GM23338 (cell line): Measurements from ENCODE around the gene ZNF212. TPM values are rescaled to one million over a fixed set of nuclear protein-coding genes. Genes with fewer than 3 reads are reported as not detected.

Source experiments
- ATAC-seq: fragments of 200-7000 bp; cut with Tn5 transposase; 3 replicates; pipeline ENCODE4 v1.9.1; 2020
- DNase-seq: peaks from one replicate; pipeline ENCODE4 v3.0.0-alpha.2; 2015; ENCODE audit warnings: low spot score
- H2AFZ ChIP-seq: fragments of 200-600 bp; sonication (generic); 2 replicates; pipeline ENCODE4 v1.8.0; 2016; ENCODE audit warnings: antibody characterized with exemption, mild to moderate bottlenecking, moderate library complexity
- H3F3A ChIP-seq: fragments of 200-600 bp; sonication (generic); replicated peaks from 2 replicates; pipeline ENCODE4 v1.8.0; 2017; ENCODE audit warnings: antibody characterized with exemption, mixed run types, low read depth
- H3K27ac ChIP-seq: fragments of 200-600 bp; sonication (generic); 2 replicates; pipeline ENCODE4 v1.6.1; 2016; ENCODE audit warnings: low read depth
- H3K27me3 ChIP-seq: fragments of 200-600 bp; sonication (generic); 2 replicates; pipeline ENCODE4 v1.8.0; 2016; ENCODE audit warnings: mild to moderate bottlenecking, mixed run types, moderate library complexity; ENCODE audit not compliant: insufficient read depth
- H3K36me3 ChIP-seq: fragments of 200-600 bp; sonication (generic); 2 replicates; pipeline ENCODE4 v1.8.0; 2016; ENCODE audit warnings: mild to moderate bottlenecking; ENCODE audit not compliant: insufficient read depth
- H3K4me1 ChIP-seq: fragments of 200-600 bp; sonication (generic); 2 replicates; pipeline ENCODE4 v1.8.0; 2016; ENCODE audit warnings: mild to moderate bottlenecking, moderate library complexity; ENCODE audit not compliant: insufficient read depth
- H3K4me2 ChIP-seq: fragments of 200-600 bp; sonication (generic); 2 replicates; pipeline ENCODE4 v1.7.1; 2017; ENCODE audit warnings: mixed run types
- H3K4me3 ChIP-seq: fragments of 200-600 bp; sonication (generic); 2 replicates; pipeline ENCODE4 v1.6.1; 2016; ENCODE audit warnings: mixed run types
- H3K79me2 ChIP-seq: fragments of 200-600 bp; sonication (generic); replicated peaks from 2 replicates; pipeline ENCODE4 v1.8.0; 2017; ENCODE audit warnings: mild to moderate bottlenecking; ENCODE audit not compliant: insufficient read depth
- H3K9me2 ChIP-seq: fragments of 200-600 bp; sonication (generic); 2 replicates; pipeline ENCODE4 v1.8.0; 2017; ENCODE audit not compliant: insufficient read depth
- H4K20me1 ChIP-seq: fragments of 200-600 bp; sonication (generic); replicated peaks from 2 replicates; pipeline ENCODE4 v1.8.0; 2017; ENCODE audit warnings: mild to moderate bottlenecking; ENCODE audit not compliant: insufficient read depth
- H3K27ac Mint-ChIP-seq: 2 replicates; pipeline ENCODE4 v1.8.0; 2020; ENCODE audit warnings: inconsistent platforms, mild to moderate bottlenecking, moderate library complexity, mixed read lengths
- H3K27me3 Mint-ChIP-seq: 3 replicates; pipeline ENCODE4 v1.8.0; 2022; ENCODE audit warnings: low read depth, mild to moderate bottlenecking, moderate library complexity, mixed read lengths, inconsistent platforms; ENCODE audit not compliant: insufficient read depth, poor library complexity
- H3K36me3 Mint-ChIP-seq: 3 replicates; pipeline ENCODE4 v1.8.0; 2021; ENCODE audit warnings: low read depth, mild to moderate bottlenecking, inconsistent platforms, moderate library complexity, mixed read lengths
- H3K4me1 Mint-ChIP-seq: 3 replicates; pipeline ENCODE4 v1.8.0; 2020; ENCODE audit warnings: mild to moderate bottlenecking, inconsistent platforms, mixed read lengths
- H3K4me3 Mint-ChIP-seq: 3 replicates; pipeline ENCODE4 v1.8.0; 2021; ENCODE audit warnings: moderate library complexity, mild to moderate bottlenecking, inconsistent platforms, mixed read lengths
- H3K9me3 Mint-ChIP-seq: 3 replicates; pipeline ENCODE4 v1.8.0; 2020; ENCODE audit warnings: moderate library complexity, mild to moderate bottlenecking, inconsistent platforms, mixed read lengths
- POLR2AphosphoS5 ChIP-seq: IDR thresholded peaks from 2 replicates; pipeline ENCODE4 v1.6.1; 2016; ENCODE audit warnings: antibody characterized with exemption, low read depth
- polyA plus RNA-seq: library from polyadenylated mRNA; unstranded; fragments of >200 nt; fragmentation: Nextera tagmentation; extraction: Ambion mirVana; gene quantifications from 2 replicates; pipeline ENCODE4 v1.2.1, GENCODE V29; 2016
- total RNA-seq: library from RNA; depleted of rRNA; stranded (reverse); fragments of >200 nt; shearing (Covaris generic); gene quantifications from 2 replicates; pipeline ENCODE4 v1.2.3, GENCODE V29; 2014
- TF ChIP-seq, protein P1 (sequence below): fragments of 250-450 bp; sonication (Bioruptor Pico); IDR thresholded peaks from 2 replicates; pipeline ENCODE4 v1.5.0; 2020; ENCODE audit warnings: mild to moderate bottlenecking, moderate library complexity
- TF ChIP-seq, protein P2 (sequence below), 2 experiments: fragments of 200-600 bp in 1 of 2; sonication (generic) in 1 of 2; conservative IDR thresholded peaks; 2 replicates each; pipeline versions ENCODE4 v1.5.1 to v1.6.1; 2016 to 2017; ENCODE audit warnings: antibody characterized with exemption in 2 of 2, low read depth in 2 of 2, mild to moderate bottlenecking in 2 of 2, moderate library complexity in 1 of 2

ZNF212 gene
- total and polyA plus RNA-seq, 2 experiments from 2014 or later, result 10.8 to 18.9 TPM

DNA sequence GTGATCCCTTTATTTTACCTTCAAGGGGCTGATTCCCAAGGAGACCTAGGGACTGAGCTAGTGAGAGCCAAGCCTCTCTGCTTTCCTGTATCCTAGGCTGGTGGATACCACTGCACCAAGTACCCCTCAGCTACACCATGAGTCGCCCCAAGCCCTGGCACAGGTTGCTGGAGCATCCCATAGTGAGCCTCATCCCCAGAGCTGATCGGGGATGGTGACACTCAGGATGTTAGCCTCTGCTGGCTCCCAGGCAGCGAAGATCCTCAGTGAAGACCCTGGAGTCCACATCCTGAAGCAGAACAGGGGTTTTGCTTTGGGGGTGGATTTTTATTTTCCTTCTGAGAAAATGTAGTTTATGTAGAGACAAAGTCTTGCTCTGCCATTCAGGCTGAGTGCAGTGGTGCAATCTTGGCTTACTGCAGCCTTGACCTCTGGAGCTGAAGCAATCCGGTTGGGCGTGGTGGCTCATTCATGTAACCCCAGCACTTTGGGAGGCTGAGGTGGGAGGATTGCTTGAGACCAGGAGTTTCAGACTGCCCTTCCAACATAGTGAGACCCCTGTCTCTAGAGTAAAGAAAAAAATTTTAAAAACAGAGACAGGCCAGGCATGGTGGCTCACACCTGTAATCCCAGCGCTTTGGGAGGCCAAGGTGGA, 12.5 kb upstream of the ZNF212 start:
- H3K36me3 ChIP-seq, result no peaks in the 10 kb centered on the region
- DNase-seq (no peak), ATAC-seq (no peak; the same call in 1 of the 3 replicates)
- H3K79me2 ChIP-seq, result no peaks in the 10 kb centered on the region
- TF ChIP-seq, protein P1, sequence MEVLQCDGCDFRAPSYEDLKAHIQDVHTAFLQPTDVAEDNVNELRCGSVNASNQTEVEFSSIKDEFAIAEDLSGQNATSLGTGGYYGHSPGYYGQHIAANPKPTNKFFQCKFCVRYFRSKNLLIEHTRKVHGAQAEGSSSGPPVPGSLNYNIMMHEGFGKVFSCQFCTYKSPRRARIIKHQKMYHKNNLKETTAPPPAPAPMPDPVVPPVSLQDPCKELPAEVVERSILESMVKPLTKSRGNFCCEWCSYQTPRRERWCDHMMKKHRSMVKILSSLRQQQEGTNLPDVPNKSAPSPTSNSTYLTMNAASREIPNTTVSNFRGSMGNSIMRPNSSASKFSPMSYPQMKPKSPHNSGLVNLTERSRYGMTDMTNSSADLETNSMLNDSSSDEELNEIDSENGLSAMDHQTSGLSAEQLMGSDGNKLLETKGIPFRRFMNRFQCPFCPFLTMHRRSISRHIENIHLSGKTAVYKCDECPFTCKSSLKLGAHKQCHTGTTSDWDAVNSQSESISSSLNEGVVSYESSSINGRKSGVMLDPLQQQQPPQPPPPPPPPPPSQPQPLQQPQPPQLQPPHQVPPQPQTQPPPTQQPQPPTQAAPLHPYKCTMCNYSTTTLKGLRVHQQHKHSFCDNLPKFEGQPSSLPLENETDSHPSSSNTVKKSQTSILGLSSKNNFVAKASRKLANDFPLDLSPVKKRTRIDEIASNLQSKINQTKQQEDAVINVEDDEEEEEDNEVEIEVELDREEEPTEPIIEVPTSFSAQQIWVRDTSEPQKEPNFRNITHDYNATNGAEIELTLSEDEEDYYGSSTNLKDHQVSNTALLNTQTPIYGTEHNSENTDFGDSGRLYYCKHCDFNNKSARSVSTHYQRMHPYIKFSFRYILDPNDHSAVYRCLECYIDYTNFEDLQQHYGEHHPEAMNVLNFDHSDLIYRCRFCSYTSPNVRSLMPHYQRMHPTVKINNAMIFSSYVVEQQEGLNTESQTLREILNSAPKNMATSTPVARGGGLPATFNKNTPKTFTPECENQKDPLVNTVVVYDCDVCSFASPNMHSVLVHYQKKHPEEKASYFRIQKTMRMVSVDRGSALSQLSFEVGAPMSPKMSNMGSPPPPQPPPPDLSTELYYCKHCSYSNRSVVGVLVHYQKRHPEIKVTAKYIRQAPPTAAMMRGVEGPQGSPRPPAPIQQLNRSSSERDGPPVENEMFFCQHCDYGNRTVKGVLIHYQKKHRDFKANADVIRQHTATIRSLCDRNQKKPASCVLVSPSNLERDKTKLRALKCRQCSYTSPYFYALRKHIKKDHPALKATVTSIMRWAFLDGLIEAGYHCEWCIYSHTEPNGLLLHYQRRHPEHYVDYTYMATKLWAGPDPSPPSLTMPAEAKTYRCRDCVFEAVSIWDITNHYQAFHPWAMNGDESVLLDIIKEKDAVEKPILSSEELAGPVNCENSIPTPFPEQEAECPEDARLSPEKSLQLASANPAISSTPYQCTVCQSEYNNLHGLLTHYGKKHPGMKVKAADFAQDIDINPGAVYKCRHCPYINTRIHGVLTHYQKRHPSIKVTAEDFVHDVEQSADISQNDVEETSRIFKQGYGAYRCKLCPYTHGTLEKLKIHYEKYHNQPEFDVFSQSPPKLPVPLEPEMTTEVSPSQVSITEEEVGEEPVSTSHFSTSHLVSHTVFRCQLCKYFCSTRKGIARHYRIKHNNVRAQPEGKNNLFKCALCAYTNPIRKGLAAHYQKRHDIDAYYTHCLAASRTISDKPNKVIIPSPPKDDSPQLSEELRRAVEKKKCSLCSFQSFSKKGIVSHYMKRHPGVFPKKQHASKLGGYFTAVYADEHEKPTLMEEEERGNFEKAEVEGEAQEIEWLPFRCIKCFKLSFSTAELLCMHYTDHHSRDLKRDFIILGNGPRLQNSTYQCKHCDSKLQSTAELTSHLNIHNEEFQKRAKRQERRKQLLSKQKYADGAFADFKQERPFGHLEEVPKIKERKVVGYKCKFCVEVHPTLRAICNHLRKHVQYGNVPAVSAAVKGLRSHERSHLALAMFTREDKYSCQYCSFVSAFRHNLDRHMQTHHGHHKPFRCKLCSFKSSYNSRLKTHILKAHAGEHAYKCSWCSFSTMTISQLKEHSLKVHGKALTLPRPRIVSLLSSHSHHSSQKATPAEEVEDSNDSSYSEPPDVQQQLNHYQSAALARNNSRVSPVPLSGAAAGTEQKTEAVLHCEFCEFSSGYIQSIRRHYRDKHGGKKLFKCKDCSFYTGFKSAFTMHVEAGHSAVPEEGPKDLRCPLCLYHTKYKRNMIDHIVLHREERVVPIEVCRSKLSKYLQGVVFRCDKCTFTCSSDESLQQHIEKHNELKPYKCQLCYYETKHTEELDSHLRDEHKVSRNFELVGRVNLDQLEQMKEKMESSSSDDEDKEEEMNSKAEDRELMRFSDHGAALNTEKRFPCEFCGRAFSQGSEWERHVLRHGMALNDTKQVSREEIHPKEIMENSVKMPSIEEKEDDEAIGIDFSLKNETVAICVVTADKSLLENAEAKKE, result no peak
- TF ChIP-seq POLR2AphosphoS5, result peak; percentile 33; the same call in 1 of the 2 replicates
- TF ChIP-seq, protein P2, sequence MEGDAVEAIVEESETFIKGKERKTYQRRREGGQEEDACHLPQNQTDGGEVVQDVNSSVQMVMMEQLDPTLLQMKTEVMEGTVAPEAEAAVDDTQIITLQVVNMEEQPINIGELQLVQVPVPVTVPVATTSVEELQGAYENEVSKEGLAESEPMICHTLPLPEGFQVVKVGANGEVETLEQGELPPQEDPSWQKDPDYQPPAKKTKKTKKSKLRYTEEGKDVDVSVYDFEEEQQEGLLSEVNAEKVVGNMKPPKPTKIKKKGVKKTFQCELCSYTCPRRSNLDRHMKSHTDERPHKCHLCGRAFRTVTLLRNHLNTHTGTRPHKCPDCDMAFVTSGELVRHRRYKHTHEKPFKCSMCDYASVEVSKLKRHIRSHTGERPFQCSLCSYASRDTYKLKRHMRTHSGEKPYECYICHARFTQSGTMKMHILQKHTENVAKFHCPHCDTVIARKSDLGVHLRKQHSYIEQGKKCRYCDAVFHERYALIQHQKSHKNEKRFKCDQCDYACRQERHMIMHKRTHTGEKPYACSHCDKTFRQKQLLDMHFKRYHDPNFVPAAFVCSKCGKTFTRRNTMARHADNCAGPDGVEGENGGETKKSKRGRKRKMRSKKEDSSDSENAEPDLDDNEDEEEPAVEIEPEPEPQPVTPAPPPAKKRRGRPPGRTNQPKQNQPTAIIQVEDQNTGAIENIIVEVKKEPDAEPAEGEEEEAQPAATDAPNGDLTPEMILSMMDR (conservative IDR thresholded peaks at IDR 0.05; ENCODE audit: low read depth in 2 of 2), result no peak
- Mint-ChIP-seq H3K36me3 (peaks cover 18% of the 10 kb centered on the region; the same call in 2 of the 3 replicates), H3K4me1 (peaks cover 3% of the 10 kb centered on the region; the same call in 1 of the 3 replicates), H3K27ac (no peak overlapping the region), H3K4me3 (no peak overlapping the region), H3K9me3 (no peaks in the 10 kb centered on the region), H3K27me3 (peaks cover 16% of the 10 kb centered on the region)
- H3K4me3 ChIP-seq, result no peak overlapping the region
- H3K27me3 ChIP-seq, result no peaks in the 10 kb centered on the region
- no peaks in the 10 kb centered on the region for H3K4me1 ChIP-seq
- H3F3A ChIP-seq, result peaks cover 5% of the 10 kb centered on the region; the same call in 1 of the 2 replicates
- H3K27ac ChIP-seq, result no peak overlapping the region
- H4K20me1 ChIP-seq, result no peaks in the 10 kb centered on the region; the same call in 1 of the 2 replicates
- no peaks in the 10 kb centered on the region for H3K9me2 ChIP-seq
- H2AFZ ChIP-seq, result no peak overlapping the region
- no peak overlapping the region for H3K4me2 ChIP-seq
